ENCODE measurements around the gene TES. TPM values are rescaled to one million over a fixed set of nuclear protein-coding genes. Genes with fewer than 3 reads are reported as not detected.

Gene TES
- total RNA-seq, 1 experiment from 2014 or later, result 207 TPM

GRCh38 chr7:116305485-116306408, 95.4 kb downstream of the TES start:
- intact Hi-C loops (cut with micrococcal nuclease; ENCODE audit: unreplicated experiment), result no loop called here
- Histone ChIP-seq H3K4me1 (peaks cover 5% of the 10 kb centered on the region; the same call in 1 of the 2 replicates), H3K9me3 (no peaks in the 10 kb centered on the region), H3K36me3 (ENCODE audit: control insufficient read depth, insufficient read depth, low read length) (no peaks in the 10 kb centered on the region), H3K27me3 (replicated peaks; ENCODE audit: control insufficient read depth, insufficient read depth, low read length) (no peaks in the 10 kb centered on the region), H3K4me3 (ENCODE audit: low read depth, low read length) (no peak overlapping the region)
- peaks cover 2% of the 10 kb centered on the region for H3K27me3 Mint-ChIP-seq (ENCODE audit: insufficient read depth, unreplicated experiment)
- H3K27ac Mint-ChIP-seq (ENCODE audit: unreplicated experiment), result no peak overlapping the region
- no peaks in the 10 kb centered on the region for H3K9me3 Mint-ChIP-seq (ENCODE audit: unreplicated experiment)
- TF ChIP-seq CTCF (IDR thresholded peaks at IDR 0.05; ENCODE audit: insufficient read depth in 1 of 2, low read depth in 1 of 2, low read length in 1 of 2, severe bottlenecking in 1 of 2, unreplicated experiment in 1 of 2), result no peak
- no peaks in the 10 kb centered on the region for H3K36me3 Mint-ChIP-seq (ENCODE audit: insufficient read depth, unreplicated experiment)
- peak in 1 of 2 experiments; percentile 20 for DNase-seq
- ChIA-PET POLR2A (interaction anchor here (0.5 kb wide), 1 partner anchor 142 kb away, joined by 4 read pairs; no protein-coding TSS in a partner anchor), CTCF (interaction anchor here (0.5 kb wide), 1 partner anchor 46 kb away, joined by 6 read pairs; no protein-coding TSS in a partner anchor)
- no peak overlapping the region for H3K4me3 Mint-ChIP-seq (ENCODE audit: unreplicated experiment)
- peaks cover 6% of the 10 kb centered on the region for H3K4me1 Mint-ChIP-seq (ENCODE audit: low read depth, unreplicated experiment)
- no TSS peak for BruUV-seq (replicated peaks)

GRCh38 chr7:116306409-116307048, 96.2 kb downstream of the TES start:
- Histone ChIP-seq H3K4me3 (ENCODE audit: low read depth, low read length) (no peak overlapping the region), H3K4me1 (peaks cover 5% of the 10 kb centered on the region; the same call in 1 of the 2 replicates), H3K27me3 (replicated peaks; ENCODE audit: control insufficient read depth, insufficient read depth, low read length) (no peaks in the 10 kb centered on the region), H3K36me3 (ENCODE audit: control insufficient read depth, insufficient read depth, low read length) (no peaks in the 10 kb centered on the region), H3K9me3 (no peaks in the 10 kb centered on the region)
- Mint-ChIP-seq H3K36me3 (ENCODE audit: insufficient read depth, unreplicated experiment) (no peaks in the 10 kb centered on the region), H3K27me3 (ENCODE audit: insufficient read depth, unreplicated experiment) (peaks cover 2% of the 10 kb centered on the region), H3K27ac (ENCODE audit: unreplicated experiment) (no peak overlapping the region), H3K4me3 (ENCODE audit: unreplicated experiment) (no peak overlapping the region), H3K4me1 (ENCODE audit: low read depth, unreplicated experiment) (peaks cover 6% of the 10 kb centered on the region), H3K9me3 (ENCODE audit: unreplicated experiment) (no peaks in the 10 kb centered on the region)
- DNase-seq, result no peak
- ChIA-PET POLR2A (no interaction called here), CTCF (interaction anchor here (0.5 kb wide), 1 partner anchor 47 kb away, joined by 6 read pairs; no protein-coding TSS in a partner anchor)
- TF ChIP-seq CTCF (IDR thresholded peaks at IDR 0.05; ENCODE audit: insufficient read depth in 1 of 2, low read depth in 1 of 2, low read length in 1 of 2, severe bottlenecking in 1 of 2, unreplicated experiment in 1 of 2), result no peak
- BruUV-seq (replicated peaks), result no TSS peak
- intact Hi-C loops (cut with micrococcal nuclease; ENCODE audit: unreplicated experiment), result no loop called here

- no peaks in the 10 kb centered on the region for H3K36me3 Mint-ChIP-seq (ENCODE audit: insufficient read depth, unreplicated experiment)
- Histone ChIP-seq H3K36me3 (ENCODE audit: control insufficient read depth, insufficient read depth, low read length) (no peaks in the 10 kb centered on the region), H3K27me3 (replicated peaks; ENCODE audit: control insufficient read depth, insufficient read depth, low read length) (no peaks in the 10 kb centered on the region), H3K4me1 (peaks cover 5% of the 10 kb centered on the region; the same call in 1 of the 2 replicates), H3K9me3 (no peaks in the 10 kb centered on the region), H3K4me3 (ENCODE audit: low read depth, low read length) (no peak overlapping the region)
- peaks cover 6% of the 10 kb centered on the region for H3K4me1 Mint-ChIP-seq (ENCODE audit: low read depth, unreplicated experiment)
- POLR2A ChIA-PET, result no interaction called here
- CTCF ChIA-PET, result no interaction called here
- no peak for DNase-seq
- peaks cover 2% of the 10 kb centered on the region for H3K27me3 Mint-ChIP-seq (ENCODE audit: insufficient read depth, unreplicated experiment)
- TF ChIP-seq CTCF (IDR thresholded peaks at IDR 0.05; ENCODE audit: insufficient read depth in 1 of 2, low read depth in 1 of 2, low read length in 1 of 2, severe bottlenecking in 1 of 2, unreplicated experiment in 1 of 2), result no peak
- BruUV-seq (replicated peaks), result no TSS peak
- H3K9me3 Mint-ChIP-seq (ENCODE audit: unreplicated experiment), result no peaks in the 10 kb centered on the region
- H3K27ac Mint-ChIP-seq (ENCODE audit: unreplicated experiment), result no peak overlapping the region
- H3K4me3 Mint-ChIP-seq (ENCODE audit: unreplicated experiment), result no peak overlapping the region
- intact Hi-C loops (cut with micrococcal nuclease; ENCODE audit: unreplicated experiment), result no loop called here
These were observed 96.9 kb downstream of the TES start for GRCh38 chr7:116307253-116307652.
